ENCODE data around the gene TMEM87B. TPM values are rescaled to one million over a fixed set of nuclear protein-coding genes. Genes with fewer than 3 reads are reported as not detected.
A peak's percentile ranks its signal among the peaks of the same experiment; 100 is the strongest.

The TMEM87B gene
- total and polyA plus RNA-seq, 10 donors = 10.4 to 39.9 (median 32.9) TPM

GRCh38 chr2:112053917-112054846 is 887 bp upstream of the TMEM87B start:
- intact Hi-C loops (cut with DNase I; ENCODE audit: low total_unique reads) = no loop called here
- peak overlapping the region; percentile 87 to 99 (median 94) for H3K27ac ChIP-seq
- 1 to 2% (median 2%) methylated on average over 48 to 62 of the region's 62 CpGs for WGBS, 5 donors
- H3K36me3 ChIP-seq = peaks cover 0 to 3% (median 0%) of the 10 kb centered on the region in 6 donors
- TF ChIP-seq POLR2AphosphoS5 (IDR thresholded peaks at IDR 0.05) = peak; percentile 67 to 81 (median 78)
- TF ChIP-seq POLR2A (IDR thresholded peaks at IDR 0.05) = no peak
- peak in 1 of 11 experiments; percentile 12 for TF ChIP-seq CTCF (IDR thresholded peaks at IDR 0.05 in 8 of 11, conservative IDR thresholded peaks at IDR 0.05 in 3 of 11)
- H3K9me3 ChIP-seq = no peaks in the 10 kb centered on the region
- H3K27me3 ChIP-seq (replicated peaks in 1 of 7) = no peaks in the 10 kb centered on the region
- DNase-seq = peak; percentile 100
- peak overlapping the region; percentile 33 to 91 (median 53) for H3K4me3 ChIP-seq
- peaks cover 20 to 63% (median 45%) of the 10 kb centered on the region in 6 donors for H3K4me1 ChIP-seq

- DNase-seq = no peak
- H3K27me3 ChIP-seq (replicated peaks in 1 of 7) = no peaks in the 10 kb centered on the region
- TF ChIP-seq POLR2AphosphoS5 (IDR thresholded peaks at IDR 0.05) (peak in 2 of 3 donors; percentile 47 to 73), CTCF (IDR thresholded peaks at IDR 0.05 in 8 of 11, conservative IDR thresholded peaks at IDR 0.05 in 3 of 11) (no peak), POLR2A (IDR thresholded peaks at IDR 0.05) (no peak)
- intact Hi-C loops (cut with DNase I; ENCODE audit: low total_unique reads) = no loop called here
- H3K27ac ChIP-seq = peak overlapping the region; percentile 96 to 99 (median 98)
- H3K36me3 ChIP-seq = peaks cover 0 to 21% (median 8%) of the 10 kb centered on the region in 6 donors
- WGBS, 5 donors = 0 to 1% (median 1%) methylated on average over 28 to 42 of the region's 42 CpGs
- no peaks in the 10 kb centered on the region for H3K9me3 ChIP-seq
- H3K4me1 ChIP-seq = peaks cover 20 to 65% (median 49%) of the 10 kb centered on the region in 6 donors
- peak overlapping the region; percentile 71 to 98 (median 94) for H3K4me3 ChIP-seq
Measured at GRCh38 chr2:112055730-112056625, 909 bp downstream of the TMEM87B start.

- no peak for TF ChIP-seq POLR2AphosphoS5 (IDR thresholded peaks at IDR 0.05)
- TF ChIP-seq POLR2A (IDR thresholded peaks at IDR 0.05) = no peak
- no peak for TF ChIP-seq CTCF (IDR thresholded peaks at IDR 0.05 in 8 of 11, conservative IDR thresholded peaks at IDR 0.05 in 3 of 11)
- Histone ChIP-seq H3K4me3 (peak overlapping the region; percentile 71 to 98 (median 94)), H3K9me3 (no peaks in the 10 kb centered on the region), H3K27ac (peak overlapping the region; percentile 96 to 99 (median 98)), H3K4me1 (peaks cover 20 to 71% (median 51%) of the 10 kb centered on the region in 6 donors), H3K36me3 (peaks cover 0 to 27% (median 11%) of the 10 kb centered on the region in 6 donors), H3K27me3 (replicated peaks in 1 of 7) (no peaks in the 10 kb centered on the region)
- WGBS, 5 donors = 25 to 36% (median 29%) methylated on average over 3 of the region's 3 CpGs
- no peak for DNase-seq
- intact Hi-C loops (cut with DNase I; ENCODE audit: low total_unique reads) = no loop called here
Measured at GRCh38 chr2:112056626-112056987, 1.5 kb downstream of the TMEM87B start.
